ENCODE measurements around the gene TMEM114. TPM values are rescaled to one million over a fixed set of nuclear protein-coding genes. Genes with fewer than 3 reads are reported as not detected.

Gene TMEM114
- total RNA-seq, 1 donor from 2014 or later = not detected

GRCh38 chr16:8625491-8626087 lies 35.3 kb upstream of the TMEM114 start:
- no peak overlapping the region for H3K4me3 ChIP-seq
- H3K4me1 ChIP-seq = peaks cover 10 to 11% of the 10 kb centered on the region in 2 donors
- peaks cover 52 to 55% of the 10 kb centered on the region in 2 donors for H3K36me3 ChIP-seq
- no peaks in the 10 kb centered on the region for H3K9me3 ChIP-seq
- no peak overlapping the region for H3K27ac ChIP-seq
- no peak for TF ChIP-seq CTCF (IDR thresholded peaks at IDR 0.05)
- intact Hi-C loops (cut with DNase I) = no loop called here
- DNase-seq (ENCODE audit: low spot score in 2 of 2) = no peak
- no peaks in the 10 kb centered on the region for H3K27me3 ChIP-seq

- H3K36me3 ChIP-seq = peaks cover 33 to 35% of the 10 kb centered on the region in 2 donors
- no peak overlapping the region for H3K4me3 ChIP-seq
- H3K27me3 ChIP-seq = no peaks in the 10 kb centered on the region
- H3K9me3 ChIP-seq = no peaks in the 10 kb centered on the region
- no peak for TF ChIP-seq CTCF (IDR thresholded peaks at IDR 0.05)
- H3K27ac ChIP-seq = no peak overlapping the region
- intact Hi-C loops (cut with DNase I) = loop anchor here (5.0 kb wide), 1 partner anchor 244 kb away; the partner anchor contains the start of gene CARHSP1
- DNase-seq (ENCODE audit: low spot score in 2 of 2) = no peak
- H3K4me1 ChIP-seq = peaks cover 10 to 11% of the 10 kb centered on the region in 2 donors
Observed at GRCh38 chr16:8623634-8624033, 33.3 kb upstream of the TMEM114 start.

GRCh38 chr16:8622315-8622656 lies 32.0 kb upstream of the TMEM114 start:
- no peaks in the 10 kb centered on the region for H3K9me3 ChIP-seq
- peak overlapping the region in 1 of 2 donors; percentile 80 for H3K27ac ChIP-seq
- H3K4me3 ChIP-seq = peak overlapping the region; percentile 89 to 98
- no peaks in the 10 kb centered on the region for H3K27me3 ChIP-seq
- intact Hi-C loops (cut with DNase I) = loop anchor here (5.0 kb wide), 1 partner anchor 245 kb away; the partner anchor contains the start of gene CARHSP1
- DNase-seq (ENCODE audit: low spot score in 2 of 2) = no peak
- no peak for TF ChIP-seq CTCF (IDR thresholded peaks at IDR 0.05)
- peaks cover 10 to 11% of the 10 kb centered on the region in 2 donors for H3K4me1 ChIP-seq
- peaks cover 19 to 23% of the 10 kb centered on the region in 2 donors for H3K36me3 ChIP-seq

- peak; percentile 50 to 91 for DNase-seq (ENCODE audit: low spot score in 2 of 2)
- H3K4me1 ChIP-seq = peaks cover 10 to 11% of the 10 kb centered on the region in 2 donors
- TF ChIP-seq CTCF (IDR thresholded peaks at IDR 0.05) = no peak
- intact Hi-C loops (cut with DNase I) = loop anchor here (2.0 to 5.0 kb wide), 4 partner anchors 53 to 246 kb away; partner anchors contain the start of genes ABAT, CARHSP1, PMM2 and TMEM186
- peak within 1 kb of the TSS; percentile 89 to 98 for H3K4me3 ChIP-seq
- H3K27ac ChIP-seq = peak within 1 kb of the TSS; percentile 66 to 80
- H3K27me3 ChIP-seq = no peaks in the 10 kb centered on the region
- H3K9me3 ChIP-seq = no peaks in the 10 kb centered on the region
- H3K36me3 ChIP-seq = peaks cover 14 to 17% of the 10 kb centered on the region in 2 donors
Observed at GRCh38 chr16:8621572-8622314, 31.4 kb upstream of the TMEM114 start, which contains the start of gene METTL22. Gene METTL22, plus strand, starts transcription at chr16:8621698. Its CDS starts 3,968 bp downstream, at chr16:8625666.

- H3K36me3 ChIP-seq = peaks cover 8 to 12% of the 10 kb centered on the region in 2 donors
- intact Hi-C loops (cut with DNase I) = loop anchor here (2.0 to 5.0 kb wide), 4 partner anchors 54 to 246 kb away; partner anchors contain the start of genes ABAT, CARHSP1, PMM2 and TMEM186
- H3K4me1 ChIP-seq = peaks cover 10 to 11% of the 10 kb centered on the region in 2 donors
- no peak for DNase-seq (ENCODE audit: low spot score in 2 of 2)
- no peaks in the 10 kb centered on the region for H3K27me3 ChIP-seq
- no peak for TF ChIP-seq CTCF (IDR thresholded peaks at IDR 0.05)
- H3K4me3 ChIP-seq = peak overlapping the region; percentile 89 to 98
- peak overlapping the region; percentile 66 to 80 for H3K27ac ChIP-seq
- no peaks in the 10 kb centered on the region for H3K9me3 ChIP-seq
Observed at GRCh38 chr16:8621222-8621571, 30.9 kb upstream of the TMEM114 start.
